PC-9 (cell line): ENCODE data around the gene ZNF780B.

ENCODE experiments used
- EZH2 ChIP-seq: fragments of 200-600 bp; sonication (generic); IDR thresholded peaks from 2 replicates; pipeline ENCODE4 v1.8.0; 2017; ENCODE audit warnings: antibody characterized with exemption, low read depth
- TF ChIP-seq, protein P1 (sequence below): fragments of 200-600 bp; sonication (generic); conservative IDR thresholded peaks from 2 replicates; pipeline ENCODE4 v1.6.1; 2017; ENCODE audit warnings: mixed run types, antibody characterized with exemption, mild to moderate bottlenecking, moderate library complexity

DNA sequence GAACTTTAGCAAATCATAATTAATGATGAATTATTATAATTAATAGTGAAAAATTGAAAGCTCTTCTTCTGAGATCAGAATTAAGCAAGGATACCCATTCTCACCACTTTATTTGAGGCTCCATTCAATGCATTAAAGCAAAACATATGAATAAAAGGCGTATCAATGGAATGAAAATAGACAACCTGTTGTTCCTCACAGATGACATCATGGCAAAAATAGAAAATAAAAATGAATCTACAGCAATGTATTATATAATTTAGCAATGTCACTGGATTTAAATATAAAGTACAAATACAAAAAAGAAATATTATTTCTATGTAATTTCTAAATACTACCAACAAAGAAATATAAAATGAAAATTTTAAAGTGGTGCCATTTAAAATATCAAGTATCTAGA, 45.8 kb upstream of the ZNF780B start:
- TF ChIP-seq, protein P1, sequence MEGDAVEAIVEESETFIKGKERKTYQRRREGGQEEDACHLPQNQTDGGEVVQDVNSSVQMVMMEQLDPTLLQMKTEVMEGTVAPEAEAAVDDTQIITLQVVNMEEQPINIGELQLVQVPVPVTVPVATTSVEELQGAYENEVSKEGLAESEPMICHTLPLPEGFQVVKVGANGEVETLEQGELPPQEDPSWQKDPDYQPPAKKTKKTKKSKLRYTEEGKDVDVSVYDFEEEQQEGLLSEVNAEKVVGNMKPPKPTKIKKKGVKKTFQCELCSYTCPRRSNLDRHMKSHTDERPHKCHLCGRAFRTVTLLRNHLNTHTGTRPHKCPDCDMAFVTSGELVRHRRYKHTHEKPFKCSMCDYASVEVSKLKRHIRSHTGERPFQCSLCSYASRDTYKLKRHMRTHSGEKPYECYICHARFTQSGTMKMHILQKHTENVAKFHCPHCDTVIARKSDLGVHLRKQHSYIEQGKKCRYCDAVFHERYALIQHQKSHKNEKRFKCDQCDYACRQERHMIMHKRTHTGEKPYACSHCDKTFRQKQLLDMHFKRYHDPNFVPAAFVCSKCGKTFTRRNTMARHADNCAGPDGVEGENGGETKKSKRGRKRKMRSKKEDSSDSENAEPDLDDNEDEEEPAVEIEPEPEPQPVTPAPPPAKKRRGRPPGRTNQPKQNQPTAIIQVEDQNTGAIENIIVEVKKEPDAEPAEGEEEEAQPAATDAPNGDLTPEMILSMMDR, result no peak
- no peak for TF ChIP-seq EZH2
